GM19035 (cell line): ENCODE measurements around the gene FAM25G.

Experiments used
- ATAC-seq: cut with Tn5 transposase; IDR thresholded peaks from one replicate; pipeline ENCODE4 v1.9.1; 2021; ENCODE audit not compliant: unreplicated experiment

Gene FAM25G

GRCh38 chr10:47449102-47449978 is 42.2 kb downstream of the FAM25G start:
- no peak for ATAC-seq

DNA sequence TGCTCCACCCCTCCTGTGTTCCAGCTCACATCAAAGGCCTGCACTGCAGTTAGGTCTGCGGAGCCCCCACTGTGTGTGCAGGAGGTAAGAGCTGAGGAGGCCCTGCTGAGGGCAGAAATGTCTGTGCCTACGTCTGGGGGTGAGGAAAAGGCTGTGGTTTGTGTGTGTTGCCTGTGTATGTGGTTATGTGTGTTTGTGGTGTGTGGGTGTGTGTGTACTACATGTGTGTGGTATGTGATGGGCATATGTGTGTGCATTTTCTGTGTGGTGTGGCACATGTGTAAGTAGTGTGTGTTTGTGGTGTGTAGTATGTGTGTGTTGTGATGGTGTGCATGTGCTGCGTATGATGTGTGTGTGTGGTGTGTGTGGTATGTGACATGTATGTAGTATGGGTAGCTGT is 43.8 kb downstream of the FAM25G start:
- ATAC-seq = no peak

- ATAC-seq = no peak
Measured at GRCh38 chr10:47447209-47447608, 44.3 kb downstream of the FAM25G start.

- no peak for ATAC-seq
Measured at GRCh38 chr10:47445720-47446119, 45.8 kb downstream of the FAM25G start.

DNA sequence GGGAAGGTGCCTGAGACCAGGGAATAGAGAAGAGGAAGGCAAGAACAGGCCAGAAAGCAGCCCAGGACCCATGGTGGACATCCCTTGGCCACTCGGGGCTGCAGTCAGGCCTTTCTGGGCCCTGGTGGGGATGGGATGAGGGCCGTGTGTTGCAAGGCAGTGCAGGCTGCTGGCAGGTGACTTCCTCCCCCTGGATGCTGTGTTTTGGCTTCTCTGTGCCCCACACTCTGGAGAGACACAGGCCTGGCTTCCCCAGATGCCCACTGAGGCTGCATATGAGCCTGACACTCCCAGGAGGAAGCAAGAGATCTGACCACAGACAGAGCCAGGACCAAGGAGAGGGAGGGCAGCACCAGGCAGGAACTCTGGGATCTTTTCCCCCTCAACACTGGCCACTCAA is 47.5 kb downstream of the FAM25G start:
- ATAC-seq = no peak

GRCh38 chr10:47443145-47443544 is 48.4 kb downstream of the FAM25G start:
- ATAC-seq = no peak

GRCh38 chr10:47442351-47442750 is 49.1 kb downstream of the FAM25G start:
- ATAC-seq = no peak

DNA sequence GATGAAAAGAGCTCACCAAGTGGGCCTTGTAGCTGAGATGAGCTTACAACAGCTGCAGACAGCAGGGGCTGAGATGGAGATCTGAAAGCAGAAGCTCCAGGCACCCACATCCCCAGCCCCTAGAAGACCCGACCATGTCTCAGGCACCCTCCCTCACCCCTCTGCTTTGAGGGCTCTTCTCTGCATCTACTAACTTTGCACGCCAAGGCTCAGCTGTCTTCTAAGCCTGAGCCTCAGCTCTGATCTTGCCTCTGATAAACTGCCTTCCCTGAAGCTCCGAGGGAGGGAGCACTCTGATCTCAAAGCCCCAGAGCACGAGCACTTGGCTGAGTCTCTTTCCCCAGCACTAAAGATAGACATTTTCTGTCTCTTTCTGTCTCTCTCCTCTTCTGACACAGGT is 49.6 kb downstream of the FAM25G start:
- no peak for ATAC-seq

GRCh38 chr10:47440207-47440606 is 51.3 kb downstream of the FAM25G start:
- no peak for ATAC-seq

- ATAC-seq = no peak
Measured at GRCh38 chr10:47438857-47439474, 52.5 kb downstream of the FAM25G start.
